IPS-18c (cell line): Measurements from ENCODE around the gene PACRG.

ENCODE experiments used
- H3K4me3 ChIP-seq: 2 replicates; pipeline ENCODE4 v1.7.0; 2013; ENCODE audit warnings: low read depth, mild to moderate bottlenecking, low read length, moderate library complexity; ENCODE audit not compliant: insufficient read depth
- H3K9me3 ChIP-seq: one replicate; pipeline ENCODE4 v1.6.1; 2013; ENCODE audit warnings: mild to moderate bottlenecking, low read length, moderate library complexity; ENCODE audit not compliant: control insufficient read depth, insufficient read depth

The PACRG gene

DNA sequence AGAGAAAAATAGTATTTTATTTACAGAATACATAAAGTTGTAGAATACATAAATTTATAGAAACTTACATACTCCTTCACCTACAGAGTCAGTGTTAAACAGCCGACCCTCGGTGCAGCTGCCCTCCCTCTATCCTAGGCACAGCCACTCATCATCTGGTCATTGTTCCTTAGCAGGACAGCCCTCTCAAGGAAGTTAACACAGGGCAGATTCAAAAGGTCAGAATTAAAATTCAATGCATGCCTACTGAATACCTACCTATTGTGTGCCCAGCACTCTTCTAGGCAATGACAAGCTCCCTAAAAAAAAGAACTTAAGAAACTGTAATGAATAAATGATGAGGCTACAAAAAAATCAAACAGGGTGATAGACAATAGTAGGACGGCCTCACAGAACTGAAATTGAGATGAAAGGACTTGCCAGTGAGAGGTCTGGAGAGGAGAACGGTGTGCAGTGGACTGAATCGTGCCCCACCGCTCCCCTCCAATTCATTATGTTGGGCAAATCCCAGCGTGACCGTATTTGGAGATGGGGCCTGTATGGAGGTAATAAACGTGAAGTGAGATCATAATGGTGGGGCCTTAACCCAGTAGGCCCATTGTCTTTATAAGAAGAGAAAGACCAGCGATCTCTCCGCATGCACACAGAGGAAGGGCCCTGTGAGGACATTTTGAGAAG lies 326.0 kb downstream of the PACRG start:
- H3K9me3 ChIP-seq, result no peaks in the 10 kb centered on the region
- no peak overlapping the region for H3K4me3 ChIP-seq

GRCh38 chr6:163054641-163055040 lies 326.9 kb downstream of the PACRG start:
- H3K4me3 ChIP-seq, result no peak overlapping the region
- no peaks in the 10 kb centered on the region for H3K9me3 ChIP-seq

DNA sequence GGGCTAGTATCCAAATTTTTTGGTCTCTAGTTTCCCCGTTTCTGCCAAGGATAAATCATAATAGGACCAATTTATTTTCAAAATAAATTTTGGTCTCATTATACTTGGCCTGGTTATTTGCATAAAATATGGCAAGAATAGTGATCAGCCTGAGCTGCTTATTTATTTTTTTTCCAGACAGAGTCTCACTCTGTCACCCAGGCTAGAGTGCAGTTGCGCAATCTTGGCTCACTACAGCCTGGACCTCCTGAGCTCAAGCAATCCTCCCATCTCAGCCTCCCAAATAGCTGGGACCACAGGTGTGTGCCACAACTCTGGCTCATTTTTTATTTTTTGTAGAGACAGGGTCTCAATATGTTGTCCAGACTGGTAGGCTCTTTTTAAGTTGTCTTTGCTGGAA lies 329.5 kb downstream of the PACRG start:
- Histone ChIP-seq H3K9me3 (no peaks in the 10 kb centered on the region), H3K4me3 (no peak overlapping the region)

DNA sequence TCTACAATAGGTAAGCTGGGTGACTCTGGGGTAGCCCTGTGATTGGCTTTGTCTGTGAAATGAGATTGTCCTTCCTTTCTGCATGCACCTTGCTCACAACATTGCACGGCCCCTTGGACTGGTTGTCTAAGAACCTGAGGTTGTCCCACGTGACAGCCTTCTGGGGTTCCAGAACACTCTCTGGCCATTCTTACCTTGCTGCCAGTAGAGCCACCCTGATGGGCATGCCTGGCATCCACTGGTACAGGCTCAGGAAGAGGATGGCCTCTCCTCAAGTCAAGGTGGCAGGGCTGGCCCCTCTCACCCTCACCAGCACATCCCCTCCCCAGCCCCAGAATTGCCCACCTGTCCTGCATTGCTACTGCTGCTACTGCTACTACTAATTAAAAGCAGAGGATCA lies 335.0 kb downstream of the PACRG start:
- no peak overlapping the region for H3K4me3 ChIP-seq
- no peaks in the 10 kb centered on the region for H3K9me3 ChIP-seq

DNA sequence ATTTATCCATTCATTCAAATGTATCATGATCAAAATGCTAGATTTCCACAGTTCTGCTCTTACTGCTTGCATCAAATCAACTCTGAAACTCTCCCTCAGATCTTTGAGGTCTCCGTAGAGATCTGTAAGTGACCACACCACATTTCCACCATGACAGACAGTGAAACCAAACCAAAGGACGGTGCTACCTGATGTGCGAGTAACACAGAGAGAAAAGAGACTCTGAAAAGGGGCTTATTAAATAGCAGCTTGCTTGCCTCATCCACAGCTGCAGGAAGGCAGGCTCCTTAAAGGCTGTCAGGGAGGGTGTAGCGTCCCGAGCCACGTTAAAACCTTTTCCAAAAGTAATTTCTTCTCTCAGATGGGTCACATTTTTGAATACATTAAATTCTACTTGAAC lies 335.8 kb downstream of the PACRG start:
- Histone ChIP-seq H3K4me3 (no peak overlapping the region), H3K9me3 (no peaks in the 10 kb centered on the region)

- no peak overlapping the region for H3K4me3 ChIP-seq
- H3K9me3 ChIP-seq, result no peaks in the 10 kb centered on the region
These were observed 336.6 kb downstream of the PACRG start for GRCh38 chr6:163064397-163064796.

DNA sequence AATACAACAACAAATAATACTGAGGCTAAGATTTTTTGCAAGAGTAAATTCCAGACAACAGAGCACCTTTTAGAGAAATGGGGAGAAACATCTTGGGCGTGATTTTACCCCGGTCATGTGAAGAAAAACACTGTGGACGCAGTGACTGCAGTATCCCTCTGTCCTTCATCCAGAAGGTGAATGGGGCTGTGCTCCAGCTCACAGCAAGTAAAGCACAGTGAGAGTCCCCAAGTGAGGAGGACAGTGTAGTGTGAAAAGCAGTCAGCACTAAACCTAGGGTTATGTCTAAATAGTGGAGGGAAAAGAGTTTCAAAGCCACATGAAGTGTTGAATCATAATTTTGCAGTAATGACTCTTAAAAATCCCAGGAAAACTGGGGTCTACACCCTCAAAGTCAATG lies 338.4 kb downstream of the PACRG start:
- Histone ChIP-seq H3K9me3 (no peaks in the 10 kb centered on the region), H3K4me3 (no peak overlapping the region)

- Histone ChIP-seq H3K4me3 (no peak overlapping the region), H3K9me3 (no peaks in the 10 kb centered on the region)
These were observed 349.4 kb downstream of the PACRG start for GRCh38 chr6:163077134-163077533.

- H3K9me3 ChIP-seq, result no peaks in the 10 kb centered on the region
- H3K4me3 ChIP-seq, result no peak overlapping the region
These were observed 350.9 kb downstream of the PACRG start for GRCh38 chr6:163078712-163079111.

GRCh38 chr6:163080228-163080627 lies 352.5 kb downstream of the PACRG start:
- Histone ChIP-seq H3K4me3 (no peak overlapping the region), H3K9me3 (no peaks in the 10 kb centered on the region)

- Histone ChIP-seq H3K4me3 (no peak overlapping the region), H3K9me3 (no peaks in the 10 kb centered on the region)
These were observed 355.4 kb downstream of the PACRG start for GRCh38 chr6:163083141-163083540.

- H3K4me3 ChIP-seq, result no peak overlapping the region
- H3K9me3 ChIP-seq, result no peaks in the 10 kb centered on the region
These were observed 357.7 kb downstream of the PACRG start for GRCh38 chr6:163085426-163085825.

DNA sequence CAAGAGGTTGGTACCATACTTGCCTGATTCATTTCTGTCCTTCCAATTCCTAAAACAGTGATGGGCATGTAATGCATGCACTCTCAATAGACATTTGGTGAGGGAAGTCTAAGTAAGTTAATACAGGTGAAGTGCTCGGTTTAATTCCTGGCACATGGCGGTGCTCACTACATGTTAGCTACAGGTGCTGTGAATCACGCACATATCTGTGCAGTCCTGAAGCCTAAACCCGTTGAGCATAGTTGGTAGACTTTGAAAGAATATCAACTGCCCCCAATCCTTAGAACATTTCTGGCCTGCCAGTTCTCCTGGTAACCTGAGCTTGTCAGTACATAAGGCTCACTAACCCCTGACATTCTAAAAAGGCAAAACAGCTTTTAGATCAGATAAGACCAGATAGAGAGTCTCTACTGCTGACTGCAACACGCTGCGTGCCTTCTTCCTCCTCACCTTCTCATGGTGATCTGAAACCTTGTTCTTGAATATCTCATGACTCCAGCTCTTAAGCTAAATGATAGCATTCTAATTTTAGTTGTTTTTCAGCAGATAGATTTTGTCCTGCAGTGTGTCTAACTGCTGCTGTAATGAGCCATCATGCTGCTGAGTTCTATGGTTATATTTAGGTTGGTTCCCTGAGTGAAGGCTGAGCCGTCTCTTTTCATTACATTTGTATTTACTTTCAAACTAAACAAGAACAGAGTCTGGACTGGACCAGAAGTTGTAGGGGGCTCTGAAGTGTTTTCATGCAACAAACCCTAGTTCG lies 358.3 kb downstream of the PACRG start:
- Histone ChIP-seq H3K4me3 (no peak overlapping the region), H3K9me3 (no peaks in the 10 kb centered on the region)

DNA sequence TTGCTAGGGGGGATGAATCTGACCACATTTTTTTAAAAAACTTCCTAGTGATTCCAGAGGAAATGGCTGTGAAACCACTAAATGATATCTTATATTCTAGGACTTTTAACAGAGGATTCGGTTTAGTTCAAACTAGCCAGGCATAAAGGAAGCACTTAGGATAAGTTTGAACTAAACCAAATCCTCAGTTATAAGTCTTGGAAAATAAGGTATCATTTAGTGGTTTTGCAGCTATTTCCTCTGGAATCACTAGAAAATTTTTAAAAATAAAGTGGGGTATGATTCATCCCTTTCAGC lies 358.8 kb downstream of the PACRG start:
- Histone ChIP-seq H3K9me3 (no peaks in the 10 kb centered on the region), H3K4me3 (no peak overlapping the region)

GRCh38 chr6:163087981-163088380 lies 360.2 kb downstream of the PACRG start:
- no peaks in the 10 kb centered on the region for H3K9me3 ChIP-seq

DNA sequence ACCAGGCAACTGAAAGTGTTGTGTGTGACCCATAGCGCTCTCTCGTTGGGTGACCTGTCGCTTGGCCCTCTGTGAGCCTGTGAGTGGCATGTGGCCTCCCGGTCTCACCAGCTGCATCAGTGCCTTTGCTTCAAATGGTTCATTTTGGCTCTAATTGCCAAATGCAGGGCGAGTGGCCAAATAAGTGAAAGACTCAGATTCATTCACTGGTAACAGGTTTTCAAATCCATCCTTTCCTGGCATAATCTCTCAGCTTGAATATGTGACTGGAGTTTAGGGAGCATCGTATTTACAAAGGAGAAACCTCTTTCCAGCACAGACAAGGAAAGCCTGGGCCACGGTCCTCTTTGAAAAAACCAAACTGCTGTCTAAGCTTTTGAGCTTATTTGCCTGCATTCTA lies 365.1 kb downstream of the PACRG start:
- no peak overlapping the region for H3K4me3 ChIP-seq
- H3K9me3 ChIP-seq, result no peaks in the 10 kb centered on the region

More at GRCh38 chr6:163087981-163088380, 360.2 kb downstream of the PACRG start:
- H3K4me3 ChIP-seq, result no peak overlapping the region

DNA sequence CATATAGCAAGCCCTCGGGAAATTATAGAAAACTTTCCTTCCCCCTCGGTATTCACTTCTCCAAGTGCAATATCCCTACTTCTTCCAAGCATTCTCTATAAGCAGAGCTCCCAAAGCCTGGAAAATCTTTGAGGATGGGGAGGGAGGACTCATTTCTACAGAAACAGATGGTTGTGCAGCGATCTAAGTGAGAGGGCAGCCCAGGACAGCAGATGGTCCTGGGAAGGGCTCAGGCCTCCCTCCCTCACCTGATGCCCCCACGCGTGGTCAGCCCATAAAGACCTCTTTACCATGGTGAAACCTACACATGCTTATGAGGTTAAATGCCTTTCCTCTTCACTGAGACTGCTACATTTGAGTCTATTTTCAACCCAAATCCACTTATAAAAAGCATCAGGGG lies 367.1 kb downstream of the PACRG start:
- H3K9me3 ChIP-seq, result no peaks in the 10 kb centered on the region
- no peak overlapping the region for H3K4me3 ChIP-seq

DNA sequence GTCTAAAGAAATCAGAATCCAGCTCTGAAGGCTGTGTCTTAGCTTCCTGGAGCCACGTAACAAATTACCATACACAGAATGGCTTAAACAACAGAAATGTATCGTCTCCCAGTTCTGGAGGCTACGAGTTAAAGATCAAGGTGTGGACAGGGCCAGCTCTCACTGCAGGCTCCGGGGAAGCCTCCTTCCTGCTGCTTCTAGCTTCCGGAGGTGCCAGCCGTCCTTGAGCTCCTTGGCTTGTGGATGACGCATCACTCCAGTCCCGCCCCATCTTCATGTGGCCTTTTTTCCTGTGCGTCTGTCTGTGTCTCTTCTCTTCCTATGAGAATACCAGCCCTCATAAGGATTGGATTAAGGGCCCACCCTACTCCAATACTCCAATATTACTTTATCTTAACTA lies 367.6 kb downstream of the PACRG start:
- Histone ChIP-seq H3K9me3 (no peaks in the 10 kb centered on the region), H3K4me3 (no peak overlapping the region)
